Gastrocnemius medialis (tissue), 4 donors: ENCODE measurements around the gene TFAP2B.

Experiments
- POLR2A ChIP-seq, 2 donors: fragments of 450-650 bp; IDR thresholded peaks; one replicate each; pipeline ENCODE4 v1.6.1; 2017; ENCODE audit warnings: antibody characterized with exemption in 2 of 2, mild to moderate bottlenecking in 2 of 2, moderate library complexity in 2 of 2
- TF ChIP-seq, protein P1 (sequence below), 5 experiments: fragments of 450-650 bp in 3 of 5; fragments of 200-600 bp in 2 of 5; sonication (generic) in 2 of 5; IDR thresholded peaks in 4 of 5; conservative IDR thresholded peaks in 1 of 5; 1 replicate in 4 of 5; 2 replicates in 1 of 5; pipeline ENCODE4 v1.5.1; 2016 to 2019; ENCODE audit warnings: antibody characterized with exemption in 5 of 5, mild to moderate bottlenecking in 3 of 5, moderate library complexity in 3 of 5

DNA sequence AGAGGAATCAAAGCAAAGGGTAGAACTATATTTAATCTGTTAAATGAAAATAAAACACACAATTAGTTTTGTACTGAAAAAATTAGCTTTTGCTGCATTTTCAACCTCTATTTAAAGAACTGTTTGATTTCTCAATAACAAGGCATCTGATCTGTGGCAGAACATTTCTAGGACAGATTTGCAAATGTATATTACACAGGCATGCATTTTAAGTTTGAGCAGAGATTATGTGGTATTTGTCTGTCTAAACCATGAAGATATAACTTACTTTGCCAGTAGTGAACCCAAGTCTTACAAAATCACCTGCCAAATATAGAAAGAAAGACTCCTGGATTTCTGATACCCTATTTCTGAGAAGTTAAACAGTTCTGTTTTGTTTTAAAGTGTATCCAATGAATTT lies 71.9 kb downstream of the TFAP2B start:
- no peak for TF ChIP-seq POLR2A (IDR thresholded peaks at IDR 0.05)
- TF ChIP-seq, protein P1, sequence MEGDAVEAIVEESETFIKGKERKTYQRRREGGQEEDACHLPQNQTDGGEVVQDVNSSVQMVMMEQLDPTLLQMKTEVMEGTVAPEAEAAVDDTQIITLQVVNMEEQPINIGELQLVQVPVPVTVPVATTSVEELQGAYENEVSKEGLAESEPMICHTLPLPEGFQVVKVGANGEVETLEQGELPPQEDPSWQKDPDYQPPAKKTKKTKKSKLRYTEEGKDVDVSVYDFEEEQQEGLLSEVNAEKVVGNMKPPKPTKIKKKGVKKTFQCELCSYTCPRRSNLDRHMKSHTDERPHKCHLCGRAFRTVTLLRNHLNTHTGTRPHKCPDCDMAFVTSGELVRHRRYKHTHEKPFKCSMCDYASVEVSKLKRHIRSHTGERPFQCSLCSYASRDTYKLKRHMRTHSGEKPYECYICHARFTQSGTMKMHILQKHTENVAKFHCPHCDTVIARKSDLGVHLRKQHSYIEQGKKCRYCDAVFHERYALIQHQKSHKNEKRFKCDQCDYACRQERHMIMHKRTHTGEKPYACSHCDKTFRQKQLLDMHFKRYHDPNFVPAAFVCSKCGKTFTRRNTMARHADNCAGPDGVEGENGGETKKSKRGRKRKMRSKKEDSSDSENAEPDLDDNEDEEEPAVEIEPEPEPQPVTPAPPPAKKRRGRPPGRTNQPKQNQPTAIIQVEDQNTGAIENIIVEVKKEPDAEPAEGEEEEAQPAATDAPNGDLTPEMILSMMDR (IDR thresholded peaks at IDR 0.05 in 4 of 5, conservative IDR thresholded peaks at IDR 0.05 in 1 of 5), result no peak
